DMS 273 (cell line): ENCODE results near the gene WDR4.
"Not testable (repeated sequence)": the region's sequence is repeated elsewhere in the genome, so short reads cannot be mapped to it uniquely, and the experiment has no call there.

Experiments used
- DNase-seq: peaks from one replicate; lab custom pipeline; 2025; ENCODE audit not compliant: unreplicated experiment; lab: John Stamatoyannopoulos, UW

WDR4 gene

GRCh38 chr21:42880352-42880751 lies 1.0 kb upstream of the WDR4 start:
- no peak for DNase-seq

GRCh38 chr21:42878678-42878992 lies 704 bp downstream of the WDR4 start:
- DNase-seq: no peak

GRCh38 chr21:42875811-42876210 lies 3.5 kb downstream of the WDR4 start:
- DNase-seq: not testable (repeated sequence)

GRCh38 chr21:42873096-42873495 lies 6.2 kb downstream of the WDR4 start:
- DNase-seq: no peak

GRCh38 chr21:42868196-42868595 lies 11.1 kb downstream of the WDR4 start:
- no peak for DNase-seq

- peak; percentile 79 for DNase-seq
Observed at GRCh38 chr21:42865776-42866160, 13.6 kb downstream of the WDR4 start.

GRCh38 chr21:42864815-42865775 lies 14.2 kb downstream of the WDR4 start:
- DNase-seq: peak; percentile 76

- DNase-seq: no peak
Observed at GRCh38 chr21:42864286-42864685, 15.1 kb downstream of the WDR4 start.

- peak; percentile 47 for DNase-seq
Observed at GRCh38 chr21:42863504-42863870, 15.9 kb downstream of the WDR4 start.

GRCh38 chr21:42862774-42863503 lies 16.4 kb downstream of the WDR4 start:
- DNase-seq: no peak

- DNase-seq: no peak
Observed at GRCh38 chr21:42861848-42862400, 17.4 kb downstream of the WDR4 start.

GRCh38 chr21:42861311-42861847 lies 18.0 kb downstream of the WDR4 start:
- no peak for DNase-seq

- DNase-seq: no peak
Observed at GRCh38 chr21:42860345-42860744, 19.0 kb downstream of the WDR4 start.

- DNase-seq: no peak
Observed at GRCh38 chr21:42859891-42860230, 19.5 kb downstream of the WDR4 start.

- no peak for DNase-seq
Observed at GRCh38 chr21:42858957-42859890, 20.1 kb downstream of the WDR4 start.

- peak; percentile 30 for DNase-seq
Observed at GRCh38 chr21:42858185-42858847, 21.0 kb downstream of the WDR4 start.

- no peak for DNase-seq
Observed at GRCh38 chr21:42857216-42857615, 22.1 kb downstream of the WDR4 start.

- DNase-seq: no peak
Observed at GRCh38 chr21:42855937-42856335, 23.4 kb downstream of the WDR4 start.

- DNase-seq: no peak
Observed at GRCh38 chr21:42855171-42855936, 24.0 kb downstream of the WDR4 start.
